ENCODE data around the gene LRRIQ1. TPM values are rescaled to one million over a fixed set of nuclear protein-coding genes. Genes with fewer than 3 reads are reported as not detected.

Gene LRRIQ1
- total RNA-seq, 1 donor from 2014 or later, result not detected

GRCh38 chr12:85043829-85044228, 7.7 kb downstream of the LRRIQ1 start:
- TF ChIP-seq CTCF (IDR thresholded peaks at IDR 0.05), result no peak
- H3K36me3 Mint-ChIP-seq (ENCODE audit: unreplicated experiment), result no peaks in the 10 kb centered on the region
- H3K9me3 Mint-ChIP-seq (ENCODE audit: unreplicated experiment), result no peaks in the 10 kb centered on the region
- DNase-seq (ENCODE audit: extremely low spot score, unreplicated experiment), result no peak
- no peaks in the 10 kb centered on the region for H3K4me1 Mint-ChIP-seq (ENCODE audit: unreplicated experiment)
- H3K4me3 Mint-ChIP-seq (ENCODE audit: unreplicated experiment), result no peak overlapping the region
- H3K27me3 Mint-ChIP-seq (ENCODE audit: unreplicated experiment), result peaks cover 30% of the 10 kb centered on the region
- H3K27ac Mint-ChIP-seq (ENCODE audit: unreplicated experiment), result no peak overlapping the region

- no peaks in the 10 kb centered on the region for H3K9me3 Mint-ChIP-seq (ENCODE audit: unreplicated experiment)
- DNase-seq (ENCODE audit: extremely low spot score, unreplicated experiment), result no peak
- H3K36me3 Mint-ChIP-seq (ENCODE audit: unreplicated experiment), result no peaks in the 10 kb centered on the region
- no peaks in the 10 kb centered on the region for H3K4me1 Mint-ChIP-seq (ENCODE audit: unreplicated experiment)
- H3K4me3 Mint-ChIP-seq (ENCODE audit: unreplicated experiment), result no peak overlapping the region
- H3K27ac Mint-ChIP-seq (ENCODE audit: unreplicated experiment), result no peak overlapping the region
- H3K27me3 Mint-ChIP-seq (ENCODE audit: unreplicated experiment), result peaks cover 47% of the 10 kb centered on the region
- TF ChIP-seq CTCF (IDR thresholded peaks at IDR 0.05), result peak; percentile 77
Observed at GRCh38 chr12:85057370-85057963, 21.3 kb downstream of the LRRIQ1 start.

GRCh38 chr12:85058339-85058738, 22.2 kb downstream of the LRRIQ1 start:
- peaks cover 44% of the 10 kb centered on the region for H3K27me3 Mint-ChIP-seq (ENCODE audit: unreplicated experiment)
- H3K27ac Mint-ChIP-seq (ENCODE audit: unreplicated experiment), result no peak overlapping the region
- TF ChIP-seq CTCF (IDR thresholded peaks at IDR 0.05), result no peak
- no peak overlapping the region for H3K4me3 Mint-ChIP-seq (ENCODE audit: unreplicated experiment)
- no peaks in the 10 kb centered on the region for H3K36me3 Mint-ChIP-seq (ENCODE audit: unreplicated experiment)
- no peak for DNase-seq (ENCODE audit: extremely low spot score, unreplicated experiment)
- no peaks in the 10 kb centered on the region for H3K9me3 Mint-ChIP-seq (ENCODE audit: unreplicated experiment)
- no peaks in the 10 kb centered on the region for H3K4me1 Mint-ChIP-seq (ENCODE audit: unreplicated experiment)

- Mint-ChIP-seq H3K4me3 (ENCODE audit: unreplicated experiment) (no peak overlapping the region), H3K9me3 (ENCODE audit: unreplicated experiment) (no peaks in the 10 kb centered on the region), H3K27me3 (ENCODE audit: unreplicated experiment) (peaks cover 43% of the 10 kb centered on the region), H3K4me1 (ENCODE audit: unreplicated experiment) (no peaks in the 10 kb centered on the region), H3K27ac (ENCODE audit: unreplicated experiment) (no peak overlapping the region), H3K36me3 (ENCODE audit: unreplicated experiment) (no peaks in the 10 kb centered on the region)
- no peak for TF ChIP-seq CTCF (IDR thresholded peaks at IDR 0.05)
- DNase-seq (ENCODE audit: extremely low spot score, unreplicated experiment), result no peak
Observed at GRCh38 chr12:85059594-85059993, 23.4 kb downstream of the LRRIQ1 start.

- no peak for DNase-seq (ENCODE audit: extremely low spot score, unreplicated experiment)
- Mint-ChIP-seq H3K4me1 (ENCODE audit: unreplicated experiment) (no peaks in the 10 kb centered on the region), H3K27ac (ENCODE audit: unreplicated experiment) (no peak overlapping the region), H3K27me3 (ENCODE audit: unreplicated experiment) (peaks cover 40% of the 10 kb centered on the region), H3K36me3 (ENCODE audit: unreplicated experiment) (no peaks in the 10 kb centered on the region), H3K9me3 (ENCODE audit: unreplicated experiment) (no peaks in the 10 kb centered on the region), H3K4me3 (ENCODE audit: unreplicated experiment) (no peak overlapping the region)
- no peak for TF ChIP-seq CTCF (IDR thresholded peaks at IDR 0.05)
Observed at GRCh38 chr12:85060916-85061315, 24.8 kb downstream of the LRRIQ1 start.
